Fibroblast of pulmonary artery (primary cell): ENCODE results near the gene ZMYM3.
"Not testable (repeated sequence)": the region's sequence is repeated elsewhere in the genome, so short reads cannot be mapped to it uniquely, and the experiment has no call there.

Source experiments
- DNase-seq: peaks from one replicate; pipeline ENCODE4 v3.0.0-alpha.2; 2010; ENCODE audit warnings: low read depth
- H3K4me3 ChIP-seq: replicated peaks from 2 replicates; pipeline ENCODE4 v1.5.1; 2011; ENCODE audit warnings: low read depth, mild to moderate bottlenecking, control low read depth, low read length, moderate library complexity
- CTCF ChIP-seq: IDR thresholded peaks from 2 replicates; pipeline ENCODE4 v1.5.1; 2011; ENCODE audit warnings: mild to moderate bottlenecking, control low read depth, low read length, inconsistent platforms; ENCODE audit errors: missing control alignments

Gene ZMYM3

GRCh38 chrX:71269801-71270395 is 16.0 kb upstream of the ZMYM3 start:
- H3K4me3 ChIP-seq = no peak overlapping the region
- TF ChIP-seq CTCF = no peak
- DNase-seq = no peak

- DNase-seq, H3K4me3 ChIP-seq: not testable (repeated sequence)
These were observed 14.7 kb upstream of the ZMYM3 start for GRCh38 chrX:71268624-71269023.

- no peak for DNase-seq
- H3K4me3 ChIP-seq = no peak overlapping the region
- no peak for TF ChIP-seq CTCF
These were observed 2.9 kb upstream of the ZMYM3 start for GRCh38 chrX:71256856-71257255.

GRCh38 chrX:71256051-71256450 is 2.1 kb upstream of the ZMYM3 start:
- no peak overlapping the region for H3K4me3 ChIP-seq
- peak; percentile 1 for DNase-seq
- TF ChIP-seq CTCF = no peak

- peak; percentile 40 for TF ChIP-seq CTCF
- DNase-seq = peak; percentile 41
- peak overlapping the region; percentile 83 for H3K4me3 ChIP-seq
These were observed 468 bp downstream of the ZMYM3 start for GRCh38 chrX:71253253-71254091.

- peak overlapping the region; percentile 14 for H3K4me3 ChIP-seq
- DNase-seq = no peak
- no peak for TF ChIP-seq CTCF
These were observed 1.7 kb downstream of the ZMYM3 start for GRCh38 chrX:71252221-71252620.

- no peak for TF ChIP-seq CTCF
- DNase-seq = no peak
- H3K4me3 ChIP-seq = no peak overlapping the region
These were observed 2.4 kb downstream of the ZMYM3 start for GRCh38 chrX:71251466-71251973.
